ENCODE measurements around the gene LUZP2.
A peak's percentile ranks its signal among the peaks of the same experiment; 100 is the strongest.

LUZP2 gene

GRCh38 chr11:24496736-24497725, at the start of gene LUZP2:
Gene LUZP2, plus strand, starts transcription at chr11:24497053.
- DNase-seq = no peak

- DNase-seq = no peak
Measured at GRCh38 chr11:24453129-24453718, 43.6 kb upstream of the LUZP2 start.

- DNase-seq = no peak
Measured at GRCh38 chr11:24457985-24458384, 38.9 kb upstream of the LUZP2 start.

DNA sequence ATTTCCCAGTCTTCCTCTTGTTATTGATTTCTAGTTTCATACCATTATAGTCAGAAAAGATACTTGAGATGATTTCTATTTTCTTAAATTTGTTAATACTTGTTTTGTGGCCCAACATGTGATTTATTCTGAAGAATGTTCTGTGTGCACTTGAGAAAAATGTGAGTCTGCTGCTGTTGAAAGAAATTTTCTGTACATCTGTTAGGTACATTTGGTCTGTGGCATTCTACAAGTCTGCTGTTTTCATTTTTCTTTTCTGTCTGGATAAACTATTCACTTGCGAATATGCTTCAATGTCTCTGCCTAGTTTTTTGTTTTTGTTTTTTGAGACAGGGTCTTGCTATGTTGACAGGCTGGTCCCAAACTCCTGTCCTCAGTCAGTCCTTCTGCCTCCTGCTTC, 26.4 kb upstream of the LUZP2 start:
- DNase-seq = no peak

- no peak for DNase-seq
Measured at GRCh38 chr11:24471084-24471483, 25.8 kb upstream of the LUZP2 start.

DNA sequence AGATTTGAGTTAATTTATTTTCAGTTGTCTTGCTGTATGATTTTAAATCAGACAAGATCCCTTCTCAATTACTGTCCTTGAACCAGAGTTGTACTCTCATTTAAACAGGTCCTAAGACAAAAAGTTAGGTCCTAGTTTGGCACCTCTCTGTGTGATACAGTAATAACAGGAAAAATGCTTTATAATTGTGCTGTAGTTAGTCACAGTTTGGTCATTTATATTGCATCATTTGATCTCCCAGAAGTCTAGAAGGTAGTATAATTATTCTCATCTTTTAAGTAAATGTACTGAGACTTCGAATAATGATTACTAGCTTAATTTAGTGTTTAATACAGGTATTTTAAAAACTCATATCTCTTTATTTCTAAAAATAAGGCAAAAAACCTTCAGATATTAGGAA, 18.1 kb upstream of the LUZP2 start:
- DNase-seq = no peak

- DNase-seq = no peak
Measured at GRCh38 chr11:24489477-24489876, 7.4 kb upstream of the LUZP2 start.

DNA sequence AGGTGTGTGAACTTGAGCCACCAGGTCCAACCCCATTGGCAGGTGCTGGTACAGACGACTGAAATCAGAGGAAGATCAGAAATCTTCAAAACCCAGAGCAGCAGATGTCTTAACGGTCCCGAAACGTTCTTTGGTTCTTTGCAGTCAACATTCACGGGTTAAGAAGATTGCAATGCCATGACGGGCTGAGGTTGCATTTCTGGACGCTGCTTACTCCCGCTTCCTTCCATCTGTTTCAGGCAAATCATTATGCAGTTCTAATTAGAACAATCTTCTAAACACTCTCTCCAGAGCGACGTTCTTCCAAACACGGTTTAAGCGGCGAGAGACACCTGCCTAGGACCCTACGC, 492 bp upstream of the LUZP2 start:
- no peak for DNase-seq

DNA sequence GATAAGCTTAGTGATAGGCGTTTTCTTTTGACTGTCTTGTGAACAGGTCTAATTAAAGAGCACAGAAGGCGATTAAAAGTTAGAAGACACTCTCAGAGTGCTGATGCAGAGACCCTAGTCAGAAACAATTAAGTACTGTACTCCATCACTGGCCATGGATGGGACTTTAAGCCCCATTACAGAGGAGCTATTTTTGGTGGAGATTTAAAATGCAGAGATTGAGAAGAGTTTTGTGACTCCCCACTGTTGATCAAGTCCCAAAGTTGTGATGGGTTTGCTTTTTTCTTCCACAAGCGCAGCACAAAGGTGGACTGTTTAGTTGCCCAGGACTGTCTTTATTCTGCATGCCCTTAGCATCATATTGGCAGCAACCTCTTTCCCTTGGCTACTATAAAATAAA, 978 bp downstream of the LUZP2 start:
- no peak for DNase-seq

DNA sequence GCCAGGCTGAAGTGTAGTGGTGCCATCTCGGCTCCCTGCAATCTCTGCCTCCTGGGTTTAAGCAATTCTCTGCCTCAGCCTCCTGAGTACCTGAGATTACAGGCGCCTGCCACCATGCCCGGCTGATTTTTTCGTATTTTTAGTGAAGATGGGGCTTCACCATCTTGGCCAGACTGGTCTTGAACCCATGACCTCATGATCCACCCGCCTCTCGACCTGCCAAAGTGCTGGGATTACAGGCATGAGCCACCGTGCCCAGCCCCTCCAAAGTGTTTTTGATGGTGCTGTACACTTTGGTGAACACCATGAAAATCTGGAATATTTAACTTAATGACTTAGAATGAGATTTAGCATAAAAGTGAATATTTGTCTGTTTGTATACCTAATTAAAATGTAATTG, 5.6 kb downstream of the LUZP2 start:
- no peak for DNase-seq

DNA sequence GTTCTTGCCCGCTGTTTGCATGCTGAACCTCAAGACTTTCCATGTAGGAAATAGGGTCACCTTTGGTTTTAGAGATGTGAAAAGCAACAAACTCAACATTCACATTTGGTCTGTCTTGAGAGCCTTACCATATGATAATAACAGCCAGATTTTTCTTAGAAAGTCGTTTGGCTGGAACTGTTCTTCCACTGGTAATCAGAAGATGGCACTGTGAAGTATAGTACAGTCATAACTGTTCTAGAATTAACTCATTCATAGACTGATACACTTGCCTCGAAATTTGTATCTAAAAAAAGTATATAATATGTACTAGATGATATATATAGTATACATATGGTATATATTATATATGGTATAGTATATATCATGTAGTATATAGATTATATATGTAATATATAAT, 12.3 kb downstream of the LUZP2 start:
- DNase-seq = peak; percentile 1

DNA sequence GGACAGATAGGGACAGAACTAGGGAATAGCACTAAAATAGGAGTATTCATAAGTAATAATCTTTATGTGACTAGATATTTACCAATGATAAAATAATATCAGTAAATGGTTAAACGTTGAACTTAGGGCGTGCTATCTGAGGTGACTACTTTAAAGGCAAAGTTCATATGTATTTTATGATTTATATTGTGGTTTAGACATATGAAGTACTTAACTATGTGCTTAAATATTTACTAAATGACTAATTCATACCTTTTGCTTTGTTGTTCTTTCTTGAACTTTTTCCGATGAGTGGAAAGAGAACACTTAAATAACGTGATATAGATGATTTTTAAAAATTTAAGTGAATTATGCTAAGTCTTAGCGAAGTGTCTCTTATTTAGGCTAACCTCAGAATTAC, 14.7 kb downstream of the LUZP2 start:
- DNase-seq = no peak

DNA sequence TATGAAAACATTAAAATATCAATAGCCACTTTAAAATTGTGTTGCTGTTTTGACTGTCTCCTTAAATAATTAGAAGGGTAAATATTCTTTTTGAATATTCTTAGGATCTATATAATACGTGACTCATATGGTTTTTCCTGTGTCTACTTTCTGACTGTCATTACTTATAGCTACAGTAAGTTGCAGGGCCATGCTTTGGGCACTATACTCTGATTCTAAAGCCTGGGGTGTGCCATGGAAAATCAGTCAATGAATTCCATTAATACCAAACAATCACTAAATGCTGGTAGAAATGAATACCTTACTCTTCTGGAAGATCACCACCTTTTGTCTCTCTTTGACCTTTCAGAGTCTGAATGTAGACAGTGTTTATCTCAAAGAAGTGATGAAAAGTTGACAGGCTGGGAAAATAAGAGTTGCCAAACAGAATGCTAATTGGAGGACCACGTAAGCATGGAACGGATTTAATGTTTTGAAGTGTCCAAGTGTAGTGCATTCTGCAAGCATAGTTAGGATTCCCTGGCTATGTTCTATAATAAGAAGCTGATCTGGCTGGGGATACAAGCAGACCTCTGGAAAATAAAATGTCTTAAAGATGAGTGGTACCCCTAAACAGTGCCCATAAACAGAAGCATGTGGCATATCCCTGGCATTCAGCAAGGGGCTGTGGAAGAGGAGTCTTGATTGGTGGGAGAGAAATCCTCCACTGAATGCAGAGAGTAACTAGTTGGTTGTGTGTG, 16.8 kb downstream of the LUZP2 start:
- DNase-seq = no peak

- DNase-seq = no peak
Measured at GRCh38 chr11:24514219-24514594, 17.4 kb downstream of the LUZP2 start.

DNA sequence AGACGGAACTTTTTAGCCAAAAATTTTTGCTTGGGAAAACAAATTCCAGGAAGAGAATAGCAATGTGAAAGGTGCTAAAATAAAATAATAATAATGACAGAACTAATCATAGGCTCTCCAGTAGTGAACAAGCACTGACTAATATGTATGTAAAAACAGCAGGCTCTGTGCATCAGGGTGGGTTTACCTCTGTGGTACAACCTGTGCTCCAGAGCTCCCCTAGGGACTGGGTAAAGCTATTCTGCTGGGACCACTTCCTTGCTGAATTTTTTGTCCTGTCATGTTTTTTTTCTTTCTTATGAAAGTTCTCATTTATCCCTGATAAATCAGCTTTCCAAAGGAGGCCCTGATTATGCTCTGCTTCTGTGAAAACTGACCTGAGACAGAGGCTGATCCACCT, 18.8 kb downstream of the LUZP2 start:
- DNase-seq = no peak

- DNase-seq = no peak
Measured at GRCh38 chr11:24516638-24517037, 19.8 kb downstream of the LUZP2 start.

DNA sequence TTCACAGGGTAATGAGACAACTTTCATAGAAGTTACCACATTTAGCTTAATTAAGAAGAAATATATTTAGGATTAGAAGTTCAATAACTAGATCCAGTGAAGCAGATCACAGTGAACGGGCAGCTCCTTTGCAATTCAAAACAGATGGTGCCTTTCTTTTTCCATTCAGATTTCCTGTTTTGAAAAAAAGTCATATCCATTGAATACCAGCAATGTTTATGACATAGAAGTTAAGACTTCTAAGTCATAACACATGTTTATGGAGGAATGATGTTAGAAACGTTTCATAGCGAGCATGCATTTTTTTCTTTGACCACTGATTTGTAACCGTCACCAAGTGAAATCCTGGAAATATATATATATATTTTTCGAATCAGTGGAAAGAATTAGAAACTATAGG, 24.7 kb downstream of the LUZP2 start:
- no peak for DNase-seq

DNA sequence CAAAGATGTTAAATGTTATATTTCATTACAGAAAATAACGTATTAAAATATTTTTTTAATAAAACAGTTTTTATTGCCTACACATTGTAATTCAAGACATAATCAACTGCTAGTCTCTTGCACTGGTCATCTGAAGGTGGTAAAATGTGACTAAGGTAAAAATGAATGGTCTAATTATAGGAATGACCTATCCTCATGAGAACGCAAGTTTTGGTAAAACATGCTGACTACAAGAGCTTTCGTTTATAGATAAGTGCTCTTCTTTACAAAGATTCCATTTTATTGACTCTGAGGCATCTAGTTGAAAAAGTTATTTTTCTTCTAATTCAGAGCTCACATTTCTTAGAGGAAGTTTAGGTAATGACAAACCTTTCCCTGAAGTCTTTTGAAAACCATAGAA, 27.3 kb downstream of the LUZP2 start:
- no peak for DNase-seq

- DNase-seq = no peak
Measured at GRCh38 chr11:24531528-24531927, 34.7 kb downstream of the LUZP2 start.

DNA sequence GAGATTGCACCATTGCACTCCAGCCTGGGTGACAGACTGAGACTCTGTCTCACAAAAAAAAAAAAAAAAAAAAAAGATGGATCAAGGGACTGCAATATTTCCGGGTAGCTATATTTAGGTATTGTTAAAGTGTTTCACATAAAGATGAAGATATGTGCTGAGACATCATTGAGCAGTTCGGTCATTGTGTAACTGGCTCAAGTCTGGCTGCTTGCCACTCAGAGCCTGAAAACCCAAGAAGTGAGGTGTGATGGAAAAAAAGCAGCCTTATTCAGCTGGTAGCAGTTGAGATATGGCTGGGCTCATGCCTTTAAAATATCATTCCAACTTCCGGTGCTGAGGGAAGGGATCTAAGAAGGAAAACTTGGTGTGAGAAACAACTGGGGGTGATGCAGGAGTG, 46.9 kb downstream of the LUZP2 start:
- no peak for DNase-seq

GRCh38 chr11:24556693-24557092, 59.8 kb downstream of the LUZP2 start:
- no peak for DNase-seq

DNA sequence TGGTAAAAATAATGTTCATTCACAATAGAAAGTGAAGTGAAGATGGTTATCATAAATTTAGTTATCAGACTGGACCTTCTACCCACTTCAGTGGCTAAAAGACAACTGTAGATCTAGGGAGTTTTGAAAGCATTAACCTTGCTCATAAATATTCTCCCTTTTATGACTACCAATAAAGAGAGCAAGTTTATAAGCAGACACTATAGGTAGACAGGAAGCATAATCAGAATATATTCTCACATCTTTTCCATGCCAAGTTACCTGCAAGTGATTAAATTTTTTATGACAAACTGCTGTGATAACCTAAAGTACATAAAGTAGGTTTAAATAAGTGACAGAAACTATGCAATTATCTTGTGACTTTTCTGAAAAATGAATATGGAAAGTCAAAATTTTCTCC, 62.5 kb downstream of the LUZP2 start:
- no peak for DNase-seq

GRCh38 chr11:24560324-24560723, 63.5 kb downstream of the LUZP2 start:
- DNase-seq = no peak

GRCh38 chr11:24567380-24567779, 70.5 kb downstream of the LUZP2 start:
- DNase-seq = no peak

Data from activated CD4-positive, alpha-beta T cell treated with anti-CD3 and anti-CD28 coated beads, Interleukin-2, amount 50 U/mL, for 16 hours (primary cell).